HG03103 (cell line): Measurements from ENCODE around the gene CHST6.
"Not testable (repeated sequence)": the region's sequence is repeated elsewhere in the genome, so short reads cannot be mapped to it uniquely, and the experiment has no call there.

Experiments used
- ATAC-seq: cut with Tn5 transposase; IDR thresholded peaks from one replicate; pipeline ENCODE4 v1.9.1; 2021; ENCODE audit warnings: low read depth; ENCODE audit not compliant: unreplicated experiment

Gene CHST6

DNA sequence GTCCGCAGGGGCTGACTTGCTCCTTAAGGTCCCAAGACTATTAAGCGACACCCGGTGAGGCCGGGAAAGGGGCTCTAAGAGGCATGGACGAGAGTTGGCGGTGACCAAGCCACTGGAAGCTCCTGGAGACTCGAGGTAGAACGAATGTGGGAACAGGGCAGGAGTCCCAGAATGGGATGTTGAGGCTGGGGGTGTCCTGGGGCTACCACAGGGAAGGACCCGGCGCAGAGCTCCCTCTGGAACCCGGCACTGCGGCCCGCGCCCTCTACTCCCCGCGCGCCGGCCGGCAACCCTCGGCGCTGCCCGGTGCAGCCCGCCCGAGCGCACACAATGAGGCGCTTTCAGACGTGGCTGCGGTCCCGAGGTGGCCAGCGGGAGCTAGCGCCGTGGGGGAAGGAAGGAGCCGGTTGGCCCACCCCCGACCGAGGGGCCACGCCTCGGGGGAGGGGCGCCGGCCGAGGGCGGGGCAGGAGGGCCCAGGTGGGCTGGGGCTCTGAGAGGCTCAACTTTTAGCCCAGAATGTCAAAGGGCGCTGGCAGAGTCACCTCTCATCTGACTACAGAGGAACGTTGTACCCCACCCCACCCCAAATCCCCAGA is at the start of gene CHST6:
TSS of gene CHST6 (minus strand) at position 366 of the 599 bp plus-strand sequence. CDS start 15,613 bp downstream, outside the sequence.
- ATAC-seq, result peak; percentile 91

DNA sequence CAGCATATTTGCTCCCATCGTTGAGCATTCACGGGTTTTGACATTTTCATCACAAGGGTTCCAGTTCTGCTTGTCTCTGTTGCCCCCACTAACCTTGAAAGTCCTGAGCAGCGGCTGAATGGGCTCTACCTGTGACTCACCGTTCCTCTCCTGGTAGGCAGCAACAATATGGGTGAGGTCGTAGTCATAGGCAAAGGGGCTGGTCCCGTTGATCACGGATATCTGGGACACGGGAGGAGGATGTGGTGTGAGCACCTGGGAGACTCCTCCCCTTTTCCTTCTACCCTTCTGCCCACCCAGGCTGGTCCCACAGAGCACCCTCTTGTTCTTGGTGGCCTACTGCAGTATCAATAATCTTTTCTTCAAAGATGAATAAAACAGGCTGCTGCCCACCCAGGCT is 47.2 kb upstream of the CHST6 start:
- not testable (repeated sequence) for ATAC-seq

DNA sequence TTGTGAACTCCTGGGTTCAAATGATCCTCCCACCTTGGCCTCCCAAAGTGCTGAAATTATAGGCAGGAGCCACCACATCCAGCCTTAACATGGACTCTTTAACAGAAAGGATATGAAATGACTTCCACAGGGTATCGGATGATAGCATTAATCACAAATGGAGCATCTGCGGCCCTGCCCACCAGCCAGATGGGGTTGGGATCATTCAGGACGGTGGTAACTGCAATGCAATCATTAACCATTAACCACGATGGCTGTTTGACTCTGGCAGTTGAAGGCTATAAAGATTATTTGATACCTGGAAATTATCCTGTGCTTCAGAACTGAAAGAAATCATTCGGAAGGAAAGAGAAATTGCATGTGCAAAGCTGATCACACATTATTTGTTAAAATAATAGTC is 46.0 kb upstream of the CHST6 start:
- no peak for ATAC-seq

DNA sequence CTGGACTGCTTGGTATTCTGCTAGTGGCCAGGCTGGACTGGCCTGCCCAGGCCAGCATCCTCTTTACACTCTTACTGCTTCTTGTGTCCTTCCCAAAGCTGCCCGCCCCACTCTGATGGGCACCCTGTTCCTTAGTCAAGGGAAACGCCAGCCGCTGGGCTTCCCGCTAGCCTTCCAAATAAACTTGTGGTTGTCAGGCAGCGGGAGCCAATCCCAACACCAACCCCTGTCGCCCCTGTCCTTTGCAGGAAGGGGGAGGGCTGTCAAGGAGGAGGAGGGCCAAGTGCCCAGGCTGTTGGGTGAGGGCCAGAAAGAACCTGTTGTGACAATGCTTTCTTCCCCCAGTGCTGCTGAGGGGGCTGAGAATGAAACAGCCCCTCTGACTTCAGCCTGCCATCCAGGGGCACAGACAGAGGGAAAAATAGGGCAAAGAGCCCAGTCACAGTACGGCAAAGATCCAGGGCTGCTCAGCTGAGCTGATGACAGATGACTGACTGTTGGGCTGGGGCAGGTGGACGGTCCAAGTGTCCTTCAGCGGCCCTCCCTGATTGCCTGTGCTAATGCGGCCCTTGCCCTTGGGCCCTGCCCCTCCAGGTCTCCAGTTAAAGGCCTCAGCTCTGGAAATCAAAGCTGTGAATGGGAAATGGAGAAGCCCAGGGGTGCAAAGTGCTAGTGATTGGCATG is 43.8 kb upstream of the CHST6 start:
- not testable (repeated sequence) for ATAC-seq

DNA sequence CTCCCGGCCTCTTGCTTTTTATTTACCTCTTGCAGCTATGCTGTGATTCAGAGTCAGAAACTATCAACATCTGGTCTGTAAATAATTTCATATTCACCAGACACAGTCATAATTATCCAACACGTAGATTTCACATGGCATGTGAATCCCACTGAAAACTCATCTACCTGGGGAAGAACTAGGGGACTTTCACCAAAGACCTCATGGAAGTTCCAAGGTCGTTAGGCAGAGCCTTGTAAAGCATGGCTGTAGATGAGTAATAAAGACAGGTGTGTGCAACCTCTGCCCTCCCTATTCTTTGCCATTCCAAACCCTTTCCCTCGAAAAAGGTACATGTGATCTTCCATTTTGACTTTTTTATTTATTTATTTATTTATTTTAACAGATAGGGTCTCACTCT is 42.5 kb upstream of the CHST6 start:
- no peak for ATAC-seq

DNA sequence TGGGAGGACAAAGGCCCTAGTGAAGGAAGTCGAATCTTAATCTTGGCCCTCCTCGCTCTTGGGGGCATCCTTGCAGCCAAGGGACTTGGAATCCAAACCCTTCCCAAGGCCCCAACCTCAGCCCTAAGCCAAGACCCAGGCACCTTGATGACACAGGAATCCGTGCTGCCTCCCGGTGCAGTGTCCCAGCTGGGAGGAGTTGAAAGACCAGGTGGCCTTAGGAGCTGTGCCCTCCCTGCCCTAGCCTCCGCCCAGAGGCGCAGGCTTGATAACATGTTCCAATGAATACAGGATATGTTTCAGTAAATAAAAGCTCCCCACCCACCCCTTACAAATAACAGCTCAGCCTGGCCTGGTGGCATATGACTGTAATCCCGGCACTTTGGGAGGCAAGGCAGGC is 40.7 kb upstream of the CHST6 start, which contains the start of gene CHST5:
TSS of gene CHST5 (minus strand) at position 208 of the 400 bp plus-strand sequence. CDS start 5,724 bp downstream, outside the sequence.
- ATAC-seq, result no peak

DNA sequence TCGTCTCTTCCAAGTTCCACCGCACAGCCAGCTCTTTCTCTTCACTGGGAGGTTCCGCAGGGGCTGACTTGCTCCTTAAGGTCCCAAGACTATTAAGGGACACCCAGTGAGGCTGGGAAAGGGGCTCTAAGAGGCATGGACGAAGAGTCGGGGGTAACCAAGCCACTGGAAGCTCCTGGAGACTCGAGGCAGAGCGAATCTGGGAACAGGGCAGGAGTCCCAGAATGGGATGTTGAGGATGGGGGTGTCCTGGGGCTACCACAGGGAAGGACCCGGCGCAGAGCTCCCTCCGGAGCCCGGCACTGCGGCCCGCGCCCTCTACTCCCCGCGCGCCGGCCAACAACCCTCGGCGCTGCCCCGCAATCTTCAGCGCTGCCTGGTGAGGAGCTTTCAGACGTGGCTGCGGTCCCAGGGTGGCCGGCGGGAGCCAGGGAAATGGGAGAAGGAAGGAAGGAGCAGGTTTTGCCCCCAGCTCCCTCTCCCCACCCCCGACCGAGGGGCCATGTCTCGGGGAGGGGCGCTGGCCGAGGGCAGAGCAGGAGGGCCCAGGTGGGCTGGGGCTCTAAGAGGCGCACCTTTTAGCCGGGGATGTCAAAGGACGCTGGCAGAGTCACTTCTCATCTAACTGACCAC is 40.1 kb upstream of the CHST6 start:
- no peak for ATAC-seq

DNA sequence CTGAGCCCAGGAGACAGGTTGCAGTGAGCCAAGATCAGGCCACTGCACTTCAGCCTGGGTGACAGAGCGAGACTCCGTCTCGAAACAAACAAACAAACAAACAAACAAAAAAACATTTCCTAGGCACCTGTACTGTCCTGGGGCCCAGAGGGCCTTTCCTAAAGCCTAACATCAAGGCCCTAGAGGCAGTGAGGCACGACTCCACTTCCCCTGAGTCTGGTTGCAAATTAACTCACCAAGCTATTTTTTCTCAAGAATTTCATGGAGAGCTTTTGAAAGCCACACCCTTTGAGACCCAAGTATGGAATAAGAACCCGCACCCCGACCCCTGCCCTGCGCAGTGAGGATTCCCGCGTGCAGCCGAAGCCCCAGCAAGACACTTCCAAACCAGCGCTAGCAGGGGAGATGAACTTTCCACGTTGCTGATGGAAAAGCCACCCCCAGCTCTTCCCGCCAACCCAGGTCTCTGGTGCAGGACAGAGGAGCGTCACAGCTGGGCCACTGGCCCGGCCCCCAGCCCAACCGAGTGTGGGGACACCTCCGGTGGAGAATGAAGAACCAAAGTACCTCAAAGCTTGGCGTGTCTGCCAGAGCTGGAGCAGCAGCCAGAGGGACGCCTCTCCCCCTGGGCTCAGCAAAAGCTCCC is 39.4 kb upstream of the CHST6 start:
- no peak for ATAC-seq

DNA sequence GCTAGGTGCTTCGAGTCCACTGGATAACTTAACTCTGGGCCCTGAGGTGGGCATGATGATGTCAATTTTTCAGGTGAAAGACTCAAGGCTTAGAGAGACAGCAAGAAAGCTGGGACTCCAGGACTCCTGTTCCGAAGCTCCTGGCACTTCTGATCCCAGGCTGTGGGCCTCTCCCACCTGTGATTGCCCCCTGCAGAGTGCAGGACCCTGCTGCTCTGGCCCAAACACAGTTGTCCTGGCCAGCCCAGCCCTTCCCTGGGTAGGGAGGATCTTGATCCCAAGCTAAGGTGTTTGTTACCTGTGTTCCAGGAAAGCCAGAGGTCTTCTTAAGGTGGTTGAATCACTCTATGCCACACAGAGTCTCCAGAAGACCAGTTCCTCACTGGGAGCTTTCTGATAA is 37.5 kb upstream of the CHST6 start:
- no peak for ATAC-seq

DNA sequence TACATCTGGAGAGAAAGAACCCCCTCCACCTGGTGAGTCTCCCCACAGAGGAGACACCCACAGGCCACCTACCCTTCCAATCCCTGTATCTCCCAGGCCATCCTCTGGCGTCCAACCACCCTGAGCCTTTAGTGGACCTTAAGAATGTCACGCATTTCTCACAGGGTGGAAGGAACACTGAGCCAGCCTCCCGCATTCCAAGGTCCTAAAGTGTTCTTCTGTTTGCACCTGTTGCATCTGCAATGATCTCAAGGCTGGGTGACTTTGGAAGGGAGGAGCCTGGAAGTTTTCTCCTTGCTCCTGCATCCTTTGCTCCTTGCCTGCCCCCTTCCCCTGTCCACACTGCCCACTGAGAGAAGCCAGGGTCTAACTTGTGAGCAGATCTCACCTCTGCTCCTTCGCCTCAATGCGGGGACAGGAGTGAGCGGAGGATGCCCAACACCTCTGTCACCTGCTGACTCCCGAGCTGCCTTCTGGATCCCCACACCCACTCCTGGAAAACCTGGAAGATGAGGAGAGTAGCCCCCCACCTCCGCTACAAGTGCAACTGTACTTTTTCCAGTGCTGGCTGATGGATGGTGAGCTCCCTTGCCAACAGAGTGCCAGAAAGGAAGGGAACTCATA is 37.0 kb upstream of the CHST6 start:
- ATAC-seq, result no peak

DNA sequence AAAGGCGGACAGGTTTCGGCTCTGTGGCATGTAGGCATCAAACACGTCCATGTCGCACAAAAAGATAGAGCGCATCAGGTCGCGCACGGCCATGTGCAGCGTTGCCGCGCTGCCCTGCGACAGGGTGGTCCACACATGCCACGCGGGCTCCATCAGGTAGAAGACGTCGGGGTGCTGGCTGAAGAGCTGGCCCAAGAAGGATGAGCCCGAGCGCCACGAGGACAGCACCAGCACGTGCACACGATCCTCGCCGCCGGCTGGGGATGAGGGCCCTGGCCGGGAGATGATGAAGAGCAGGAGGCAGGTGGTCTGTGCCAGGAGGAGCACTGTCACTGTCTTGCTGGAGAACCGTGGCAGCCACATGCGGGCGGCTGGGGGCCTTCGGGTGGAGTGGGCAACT is 34.7 kb upstream of the CHST6 start:
- no peak for ATAC-seq

DNA sequence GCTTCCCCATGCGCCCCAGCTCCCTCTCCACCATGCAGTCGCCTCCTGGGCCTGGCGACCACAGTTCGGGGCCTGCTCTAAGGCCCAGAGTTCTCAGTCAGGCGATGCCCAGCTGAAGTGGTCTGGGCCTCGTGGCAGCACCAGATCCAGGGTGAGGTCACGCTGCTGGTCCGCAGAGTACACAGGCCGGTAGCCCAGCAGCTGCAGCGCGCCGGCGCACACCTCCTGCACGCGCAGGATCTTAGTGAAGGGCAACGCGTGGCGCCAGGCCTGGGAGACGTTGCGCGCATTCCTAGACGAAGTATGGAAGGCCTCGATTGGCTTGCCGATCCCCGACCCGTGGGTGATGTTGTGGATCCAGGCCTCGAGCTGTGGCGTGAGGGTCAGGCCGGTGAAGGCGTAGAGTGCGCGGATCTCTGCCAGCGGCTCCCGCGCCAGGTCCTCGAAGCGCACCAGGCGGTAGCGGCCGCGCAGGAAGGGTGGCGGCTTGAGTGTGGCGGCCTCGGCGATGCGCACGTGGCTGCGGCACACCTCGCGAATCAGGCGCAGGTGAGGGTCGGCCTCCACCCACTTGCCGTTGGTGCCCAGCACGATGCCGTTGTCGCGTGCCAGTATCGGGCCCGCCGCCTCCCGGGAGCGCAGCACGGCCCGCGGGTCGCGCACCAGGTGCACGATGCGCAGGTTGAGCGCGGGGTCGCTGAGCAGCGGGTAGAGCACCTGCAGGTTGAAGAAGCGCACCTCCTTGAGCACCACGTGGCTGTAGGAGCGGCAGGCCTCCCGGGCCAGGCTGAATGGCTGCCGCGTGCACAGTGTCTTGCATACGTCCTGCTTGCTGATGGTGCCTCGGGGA is 34.0 kb upstream of the CHST6 start:
- ATAC-seq, result no peak

DNA sequence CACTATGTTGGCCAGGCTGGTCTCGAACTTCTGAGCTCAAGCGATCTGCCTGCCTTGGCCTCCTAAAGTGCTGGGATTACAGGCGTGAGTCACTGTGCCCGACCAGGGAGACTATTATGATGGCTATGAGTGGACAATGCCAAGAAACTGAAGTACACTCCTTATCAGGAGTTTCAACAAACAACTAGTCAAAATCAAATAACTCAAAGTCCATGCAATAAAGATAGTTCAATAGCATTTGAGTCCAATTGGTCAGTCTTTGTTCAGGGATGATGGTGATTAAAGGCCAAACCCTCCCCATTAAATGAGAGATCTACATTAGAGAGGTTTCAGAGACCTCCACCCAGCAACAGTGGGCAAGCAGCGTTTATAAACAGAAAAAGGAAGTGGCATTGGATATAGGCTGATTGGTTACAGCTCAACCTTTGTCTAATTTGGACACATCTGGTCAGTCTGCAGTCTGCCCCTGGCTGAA is 32.6 kb upstream of the CHST6 start:
- no peak for ATAC-seq

DNA sequence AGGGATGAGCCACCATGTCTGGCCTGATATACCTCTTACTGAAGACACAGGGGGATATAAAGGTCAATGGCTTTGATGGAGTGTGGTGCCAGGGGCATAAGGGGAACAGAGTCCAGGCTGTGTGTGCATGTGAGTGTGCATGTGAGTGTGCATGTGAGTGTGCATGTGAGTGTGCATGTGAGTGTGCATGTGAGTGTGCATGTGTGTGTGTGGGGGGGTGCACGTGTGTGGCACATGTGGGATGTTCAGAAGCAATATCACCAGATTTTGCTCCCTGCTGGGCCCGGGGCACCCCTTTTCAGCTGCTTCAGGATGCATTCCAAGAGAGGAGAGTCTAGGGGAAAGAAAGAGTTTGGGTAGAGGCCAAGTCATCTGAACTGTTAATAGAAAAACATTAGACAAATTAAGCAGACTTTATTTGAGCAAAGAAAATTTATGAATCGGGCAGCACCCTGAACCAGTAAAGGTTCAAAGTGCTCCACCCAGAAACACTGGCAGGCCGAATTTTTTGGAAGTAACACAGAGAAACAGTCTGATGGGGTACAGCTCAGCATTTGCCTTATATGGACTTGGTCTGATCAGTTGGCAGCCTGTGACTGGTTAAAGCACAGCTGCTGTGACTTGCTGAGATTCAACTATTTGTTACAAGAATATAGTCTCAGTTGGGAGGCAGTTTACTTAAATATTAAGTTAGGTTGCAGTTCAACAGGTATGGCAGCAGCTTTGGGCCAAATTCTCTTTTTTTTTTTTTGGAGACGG is 31.0 kb upstream of the CHST6 start:
- ATAC-seq, result no peak

DNA sequence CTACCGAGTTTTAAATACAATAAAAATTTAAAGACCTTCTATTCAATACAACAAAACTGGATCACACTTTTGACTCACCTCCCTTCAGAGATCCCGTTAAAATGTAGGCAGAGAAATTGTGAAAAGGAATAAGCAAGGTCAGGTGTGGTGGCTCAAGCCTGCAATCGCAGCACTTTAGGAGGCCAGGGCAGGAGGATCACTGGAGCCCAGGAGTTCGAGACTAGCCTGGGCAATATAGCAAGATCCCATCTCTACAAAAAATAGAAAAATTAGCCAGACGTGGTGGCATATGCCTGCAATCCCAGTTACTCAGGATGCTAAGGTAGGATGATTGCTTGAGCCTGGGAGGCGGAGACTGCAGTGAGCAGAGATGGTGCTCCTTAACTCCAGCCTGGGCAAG is 23.9 kb upstream of the CHST6 start:
- no peak for ATAC-seq

DNA sequence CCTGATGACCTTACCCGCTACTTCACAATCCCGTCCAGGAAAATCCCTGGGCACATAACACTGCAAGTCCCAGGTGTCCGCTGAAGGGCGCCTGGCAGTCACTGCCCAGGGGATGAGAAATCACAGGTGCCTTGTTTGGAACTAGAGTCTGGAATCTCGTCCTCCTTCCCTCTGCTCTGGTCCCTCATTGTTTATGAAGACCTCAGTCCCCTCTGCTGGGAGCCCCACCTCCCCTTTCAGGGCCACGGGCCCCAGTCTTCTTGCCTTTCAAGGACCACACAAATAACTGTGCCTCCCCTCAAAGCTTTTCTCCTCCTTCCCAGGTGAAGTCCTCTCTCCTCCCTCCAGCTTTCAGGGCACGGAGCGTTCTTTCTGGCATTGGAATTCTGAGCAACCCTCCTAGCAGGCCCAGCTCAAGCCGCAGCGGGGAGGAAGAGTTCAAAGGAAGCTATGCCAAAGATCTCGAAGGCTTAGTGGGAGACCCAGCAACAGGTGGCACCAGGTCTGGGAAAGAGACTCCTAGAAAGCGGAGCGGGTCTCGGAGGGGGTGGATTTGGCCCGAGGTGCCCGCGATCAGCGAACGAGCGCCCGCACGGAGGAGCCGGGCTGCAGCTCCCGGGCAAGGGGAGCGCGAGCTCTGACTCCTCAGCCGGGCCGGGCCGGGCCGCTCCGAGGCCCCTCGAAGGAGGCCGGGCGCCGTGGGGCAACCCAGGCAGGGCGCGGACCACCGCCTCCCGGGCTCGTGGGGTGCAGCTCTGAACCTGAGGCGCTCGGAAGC is 21.1 kb upstream of the CHST6 start:
- ATAC-seq, result not testable (repeated sequence)

DNA sequence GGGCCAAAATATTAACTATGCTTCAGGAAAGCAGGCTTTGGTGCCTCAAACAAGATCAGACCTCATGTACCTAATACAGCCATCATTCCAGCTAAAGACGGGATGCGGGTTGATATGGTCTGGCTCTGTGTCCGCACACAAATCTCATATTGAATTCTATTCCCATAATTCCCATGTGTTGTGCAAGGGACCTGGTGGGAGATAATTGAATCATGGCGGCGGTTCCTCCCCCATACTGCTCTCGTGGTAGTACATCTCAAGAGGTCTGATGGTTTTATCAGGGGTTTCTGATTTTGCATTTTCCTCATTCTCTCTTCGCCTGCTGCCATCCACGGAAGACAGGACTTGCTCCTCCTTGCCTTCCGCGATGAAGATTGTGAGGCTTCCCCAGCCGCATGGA is 19.1 kb upstream of the CHST6 start:
- ATAC-seq, result no peak

DNA sequence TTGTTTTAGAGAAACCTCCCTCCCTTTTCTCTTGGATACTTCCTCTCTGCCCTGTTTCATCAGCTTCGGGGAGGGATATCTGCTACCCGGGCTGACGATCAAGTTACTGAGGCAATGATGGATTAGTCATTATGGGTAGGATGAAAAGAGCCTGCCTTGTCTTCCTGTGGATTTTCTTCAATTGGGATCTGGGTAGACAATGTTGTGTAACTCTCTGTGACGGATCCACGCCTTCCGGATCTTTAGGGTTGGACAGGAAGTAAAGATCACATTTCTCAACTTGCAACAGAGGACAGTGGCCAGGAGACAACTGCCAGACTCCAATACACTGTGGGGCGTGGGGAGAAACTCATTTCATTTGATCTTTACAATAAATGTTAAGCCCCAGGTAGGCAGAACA is 11.3 kb upstream of the CHST6 start:
- ATAC-seq, result no peak
